Neural cell (in vitro differentiated cells): ENCODE measurements around the gene IQGAP2. TPM values are rescaled to one million over a fixed set of nuclear protein-coding genes. Genes with fewer than 3 reads are reported as not detected.

Experiments
- H2AFZ ChIP-seq: fragments of 200-600, 300-800 bp; sonication (generic), shearing (Covaris generic); 2 replicates; pipeline ENCODE4 v1.6.0; 2014; ENCODE audit warnings: low read depth, mild to moderate bottlenecking, antibody characterized with exemption, low read length, moderate library complexity
- H3F3A ChIP-seq: fragments of 200-600 bp; shearing (Covaris generic); 2 replicates; pipeline ENCODE4 v1.6.1; 2016; ENCODE audit warnings: mild to moderate bottlenecking, moderate library complexity, mixed read lengths, antibody characterized with exemption, low read length; ENCODE audit not compliant: insufficient read depth, poor library complexity, severe bottlenecking
- H3K27ac ChIP-seq: fragments of 200-600, 300-800 bp; sonication (generic), shearing (Covaris generic); 2 replicates; pipeline ENCODE4 v1.5.1; 2014; ENCODE audit warnings: mild to moderate bottlenecking, low read length, moderate library complexity
- H3K27me3 ChIP-seq: fragments of 300-800, 200-600 bp; sonication (generic), shearing (Covaris generic); 2 replicates; pipeline ENCODE4 v1.6.0; 2014; ENCODE audit warnings: mild to moderate bottlenecking, low read depth, low read length, moderate library complexity; ENCODE audit not compliant: insufficient read depth
- H3K36me3 ChIP-seq: fragments of 300-800, 200-600 bp; sonication (generic), shearing (Covaris generic); 2 replicates; pipeline ENCODE4 v1.5.1; 2014; ENCODE audit warnings: mild to moderate bottlenecking, antibody characterized with exemption, low read length, moderate library complexity; ENCODE audit not compliant: insufficient read depth
- H3K4me2 ChIP-seq: fragments of 300-800, 200-600 bp; sonication (generic), shearing (Covaris generic); 2 replicates; pipeline ENCODE4 v1.6.0; 2014; ENCODE audit warnings: mild to moderate bottlenecking, low read length
- H3K4me3 ChIP-seq: fragments of 300-800, 200-600 bp; sonication (generic), shearing (Covaris generic); 2 replicates; pipeline ENCODE4 v1.5.1; 2014; ENCODE audit warnings: mild to moderate bottlenecking, low read length, moderate library complexity
- H3K79me2 ChIP-seq: fragments of 200-600 bp; shearing (Covaris generic); replicated peaks from 2 replicates; pipeline ENCODE4 v1.6.0; 2014; ENCODE audit warnings: mild to moderate bottlenecking, low read length, moderate library complexity; ENCODE audit not compliant: insufficient read depth
- H3K9ac ChIP-seq: fragments of 300-800, 200-600 bp; sonication (generic), shearing (Covaris generic); 2 replicates; pipeline ENCODE4 v1.6.1; 2016; ENCODE audit warnings: mild to moderate bottlenecking, low read length, mixed read lengths
- H3K9me2 ChIP-seq: fragments of 200-600 bp; shearing (Covaris generic); 2 replicates; pipeline ENCODE4 v1.6.1; 2016; ENCODE audit warnings: mild to moderate bottlenecking, low read length, mixed read lengths; ENCODE audit not compliant: insufficient read depth
- H3K9me3 ChIP-seq: fragments of 200-600, 300-800 bp; sonication (generic), shearing (Covaris generic); 2 replicates; pipeline ENCODE4 v1.6.1; 2016; ENCODE audit warnings: mild to moderate bottlenecking, mixed run types, low read length, moderate library complexity, mixed read lengths
- H4K20me1 ChIP-seq: fragments of 200-600 bp; shearing (Covaris generic); 2 replicates; pipeline ENCODE4 v1.6.1; 2016; ENCODE audit warnings: mild to moderate bottlenecking, mixed run types; ENCODE audit not compliant: insufficient read depth
- EP300 ChIP-seq: fragments of 450-650 bp; conservative IDR thresholded peaks from 2 replicates; pipeline ENCODE4 v1.6.1; 2014; ENCODE audit warnings: antibody characterized with exemption, mild to moderate bottlenecking, moderate library complexity; ENCODE audit not compliant: poor library complexity, severe bottlenecking
- EZH2 ChIP-seq: fragments of 200-600, 300-800 bp; shearing (Covaris generic), sonication (generic); IDR thresholded peaks from 2 replicates; pipeline ENCODE4 v1.6.1; 2014; ENCODE audit warnings: antibody characterized with exemption, low read length, borderline replicate concordance, mild to moderate bottlenecking; ENCODE audit not compliant: insufficient read depth, poor library complexity, severe bottlenecking
- MXI1 ChIP-seq: fragments of 450-650 bp; conservative IDR thresholded peaks from 2 replicates; pipeline ENCODE4 v1.6.1; 2014; ENCODE audit warnings: antibody characterized with exemption, mild to moderate bottlenecking; ENCODE audit not compliant: poor library complexity, severe bottlenecking
- POLR2AphosphoS5 ChIP-seq: IDR thresholded peaks from 2 replicates; pipeline ENCODE4 v1.6.1; 2012
- RAD21 ChIP-seq: fragments of 450-650 bp; conservative IDR thresholded peaks from 2 replicates; pipeline ENCODE4 v1.6.1; 2014; ENCODE audit warnings: antibody characterized with exemption, mild to moderate bottlenecking, moderate library complexity
- SMC3 ChIP-seq: fragments of 450-650 bp; conservative IDR thresholded peaks from 2 replicates; pipeline ENCODE4 v1.6.1; 2014; ENCODE audit warnings: antibody characterized with exemption, mild to moderate bottlenecking, moderate library complexity; ENCODE audit not compliant: poor library complexity
- TAF1 ChIP-seq: IDR thresholded peaks from 2 replicates; pipeline ENCODE4 v1.6.1; 2012; ENCODE audit warnings: low read depth
- polyA plus RNA-seq: library from polyadenylated mRNA; depleted of rRNA; stranded (reverse); fragments of >200 nt; gene quantifications from 2 replicates; pipeline ENCODE4 v1.2.3, GENCODE V29; 2014
- TF ChIP-seq, protein P1 (sequence below): IDR thresholded peaks from 2 replicates; pipeline ENCODE4 v1.6.1; 2012; ENCODE audit warnings: borderline replicate concordance
- TF ChIP-seq, protein P2 (sequence below): fragments of 450-650 bp; IDR thresholded peaks from 2 replicates; pipeline ENCODE4 v1.5.1; 2014; ENCODE audit warnings: antibody characterized with exemption, mild to moderate bottlenecking, moderate library complexity; ENCODE audit not compliant: poor library complexity, severe bottlenecking

Gene IQGAP2
- polyA plus RNA-seq, 1 donor from 2014 or later = 5.2 TPM

DNA sequence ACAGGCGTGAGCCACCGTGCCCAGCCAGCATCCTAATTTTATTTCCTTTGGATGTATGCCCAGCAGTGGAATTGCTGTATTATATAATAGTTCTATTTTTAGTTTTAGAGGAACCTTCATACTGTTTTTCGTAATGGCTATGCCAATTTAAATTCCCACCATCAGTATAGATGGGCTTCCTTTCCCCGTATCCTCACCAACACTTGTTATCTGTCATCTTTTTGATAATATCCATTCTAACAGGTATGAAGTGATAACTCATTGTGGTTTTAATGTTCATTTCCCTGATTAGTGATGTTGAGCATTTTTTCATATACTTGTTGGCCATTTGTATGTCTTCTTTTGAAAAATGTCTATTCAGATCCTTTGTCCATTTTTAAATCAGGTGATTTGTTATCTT lies 325.9 kb downstream of the IQGAP2 start:
- no peaks in the 10 kb centered on the region for H3K9me3 ChIP-seq
- no peaks in the 10 kb centered on the region for H3K27me3 ChIP-seq
- H3K9me2 ChIP-seq = no peaks in the 10 kb centered on the region
- no peaks in the 10 kb centered on the region for H4K20me1 ChIP-seq
- H3F3A ChIP-seq = no peaks in the 10 kb centered on the region
- no peak overlapping the region for H3K4me3 ChIP-seq
- peaks cover 32% of the 10 kb centered on the region for H3K79me2 ChIP-seq
- no peak overlapping the region for H2AFZ ChIP-seq
- H3K36me3 ChIP-seq = peaks cover 13% of the 10 kb centered on the region
- TF ChIP-seq POLR2AphosphoS5 = no peak
- TF ChIP-seq, protein P1, sequence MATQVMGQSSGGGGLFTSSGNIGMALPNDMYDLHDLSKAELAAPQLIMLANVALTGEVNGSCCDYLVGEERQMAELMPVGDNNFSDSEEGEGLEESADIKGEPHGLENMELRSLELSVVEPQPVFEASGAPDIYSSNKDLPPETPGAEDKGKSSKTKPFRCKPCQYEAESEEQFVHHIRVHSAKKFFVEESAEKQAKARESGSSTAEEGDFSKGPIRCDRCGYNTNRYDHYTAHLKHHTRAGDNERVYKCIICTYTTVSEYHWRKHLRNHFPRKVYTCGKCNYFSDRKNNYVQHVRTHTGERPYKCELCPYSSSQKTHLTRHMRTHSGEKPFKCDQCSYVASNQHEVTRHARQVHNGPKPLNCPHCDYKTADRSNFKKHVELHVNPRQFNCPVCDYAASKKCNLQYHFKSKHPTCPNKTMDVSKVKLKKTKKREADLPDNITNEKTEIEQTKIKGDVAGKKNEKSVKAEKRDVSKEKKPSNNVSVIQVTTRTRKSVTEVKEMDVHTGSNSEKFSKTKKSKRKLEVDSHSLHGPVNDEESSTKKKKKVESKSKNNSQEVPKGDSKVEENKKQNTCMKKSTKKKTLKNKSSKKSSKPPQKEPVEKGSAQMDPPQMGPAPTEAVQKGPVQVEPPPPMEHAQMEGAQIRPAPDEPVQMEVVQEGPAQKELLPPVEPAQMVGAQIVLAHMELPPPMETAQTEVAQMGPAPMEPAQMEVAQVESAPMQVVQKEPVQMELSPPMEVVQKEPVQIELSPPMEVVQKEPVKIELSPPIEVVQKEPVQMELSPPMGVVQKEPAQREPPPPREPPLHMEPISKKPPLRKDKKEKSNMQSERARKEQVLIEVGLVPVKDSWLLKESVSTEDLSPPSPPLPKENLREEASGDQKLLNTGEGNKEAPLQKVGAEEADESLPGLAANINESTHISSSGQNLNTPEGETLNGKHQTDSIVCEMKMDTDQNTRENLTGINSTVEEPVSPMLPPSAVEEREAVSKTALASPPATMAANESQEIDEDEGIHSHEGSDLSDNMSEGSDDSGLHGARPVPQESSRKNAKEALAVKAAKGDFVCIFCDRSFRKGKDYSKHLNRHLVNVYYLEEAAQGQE = no peak
- TF ChIP-seq MXI1 = no peak
- TF ChIP-seq SMC3 = no peak
- TF ChIP-seq EZH2 = no peak
- no peak for TF ChIP-seq RAD21
- TF ChIP-seq EP300 = no peak
- TF ChIP-seq, protein P2, sequence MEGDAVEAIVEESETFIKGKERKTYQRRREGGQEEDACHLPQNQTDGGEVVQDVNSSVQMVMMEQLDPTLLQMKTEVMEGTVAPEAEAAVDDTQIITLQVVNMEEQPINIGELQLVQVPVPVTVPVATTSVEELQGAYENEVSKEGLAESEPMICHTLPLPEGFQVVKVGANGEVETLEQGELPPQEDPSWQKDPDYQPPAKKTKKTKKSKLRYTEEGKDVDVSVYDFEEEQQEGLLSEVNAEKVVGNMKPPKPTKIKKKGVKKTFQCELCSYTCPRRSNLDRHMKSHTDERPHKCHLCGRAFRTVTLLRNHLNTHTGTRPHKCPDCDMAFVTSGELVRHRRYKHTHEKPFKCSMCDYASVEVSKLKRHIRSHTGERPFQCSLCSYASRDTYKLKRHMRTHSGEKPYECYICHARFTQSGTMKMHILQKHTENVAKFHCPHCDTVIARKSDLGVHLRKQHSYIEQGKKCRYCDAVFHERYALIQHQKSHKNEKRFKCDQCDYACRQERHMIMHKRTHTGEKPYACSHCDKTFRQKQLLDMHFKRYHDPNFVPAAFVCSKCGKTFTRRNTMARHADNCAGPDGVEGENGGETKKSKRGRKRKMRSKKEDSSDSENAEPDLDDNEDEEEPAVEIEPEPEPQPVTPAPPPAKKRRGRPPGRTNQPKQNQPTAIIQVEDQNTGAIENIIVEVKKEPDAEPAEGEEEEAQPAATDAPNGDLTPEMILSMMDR = no peak
- TF ChIP-seq TAF1 = no peak
- H3K4me2 ChIP-seq = no peak overlapping the region
- no peak overlapping the region for H3K9ac ChIP-seq
- no peak overlapping the region for H3K27ac ChIP-seq

DNA sequence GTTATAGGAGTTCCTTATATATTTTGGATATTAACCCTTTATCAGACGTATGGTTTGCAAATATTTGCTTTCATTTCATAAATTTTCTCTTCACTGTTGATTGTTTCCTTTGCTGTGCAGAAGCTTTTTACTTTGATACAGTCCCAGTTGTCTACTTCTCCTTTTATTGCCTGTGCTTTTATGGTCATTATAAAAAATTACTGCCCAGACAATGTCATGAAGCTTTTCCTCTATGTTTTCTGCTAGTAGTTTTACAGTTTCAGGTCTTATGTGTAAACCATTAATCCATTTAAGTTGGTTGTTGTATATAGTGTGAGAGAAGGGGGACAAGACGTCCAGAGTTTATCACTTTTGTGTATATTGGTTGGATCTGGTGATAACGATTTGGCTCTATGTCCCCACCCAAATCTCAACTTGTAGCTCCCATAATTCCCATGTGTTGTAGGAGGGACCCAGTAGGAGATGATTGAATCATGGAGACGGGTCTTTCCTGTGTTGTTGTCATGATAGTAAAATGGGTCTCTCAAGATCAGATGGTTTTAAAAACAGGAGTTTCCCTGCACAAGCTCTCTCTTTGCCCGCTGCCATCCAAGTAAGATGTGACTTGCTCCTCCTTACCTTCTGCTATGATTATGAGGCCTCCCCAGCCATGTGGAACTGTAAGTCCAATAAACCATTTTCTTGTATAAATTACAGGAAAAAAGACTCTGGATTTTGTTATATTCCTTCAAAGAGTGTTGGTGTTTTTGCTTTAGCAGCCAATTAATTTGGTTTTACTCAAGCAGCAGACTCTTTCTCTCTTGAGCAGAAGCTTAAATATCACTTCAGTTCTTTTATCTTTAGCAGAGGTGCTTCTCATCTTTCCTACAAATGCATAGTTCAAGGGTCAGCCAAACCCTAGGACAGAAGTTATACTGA lies 326.5 kb downstream of the IQGAP2 start:
- H3K9me2 ChIP-seq = no peaks in the 10 kb centered on the region
- H3K27me3 ChIP-seq = no peaks in the 10 kb centered on the region
- no peak overlapping the region for H3K4me2 ChIP-seq
- H3K4me3 ChIP-seq = no peak overlapping the region
- no peak for TF ChIP-seq MXI1
- TF ChIP-seq, protein P1 = no peak
- TF ChIP-seq EP300 = no peak
- TF ChIP-seq TAF1 = no peak
- no peak for TF ChIP-seq POLR2AphosphoS5
- no peak for TF ChIP-seq RAD21
- no peak for TF ChIP-seq SMC3
- TF ChIP-seq, protein P2 = no peak
- no peak for TF ChIP-seq EZH2
- H2AFZ ChIP-seq = no peak overlapping the region
- H4K20me1 ChIP-seq = no peaks in the 10 kb centered on the region
- no peaks in the 10 kb centered on the region for H3K9me3 ChIP-seq
- no peak overlapping the region for H3K27ac ChIP-seq
- no peaks in the 10 kb centered on the region for H3F3A ChIP-seq
- H3K79me2 ChIP-seq = peaks cover 26% of the 10 kb centered on the region
- H3K9ac ChIP-seq = no peak overlapping the region
- H3K36me3 ChIP-seq = peaks cover 13% of the 10 kb centered on the region
